ENCODE results near the gene GPC6.

DNA sequence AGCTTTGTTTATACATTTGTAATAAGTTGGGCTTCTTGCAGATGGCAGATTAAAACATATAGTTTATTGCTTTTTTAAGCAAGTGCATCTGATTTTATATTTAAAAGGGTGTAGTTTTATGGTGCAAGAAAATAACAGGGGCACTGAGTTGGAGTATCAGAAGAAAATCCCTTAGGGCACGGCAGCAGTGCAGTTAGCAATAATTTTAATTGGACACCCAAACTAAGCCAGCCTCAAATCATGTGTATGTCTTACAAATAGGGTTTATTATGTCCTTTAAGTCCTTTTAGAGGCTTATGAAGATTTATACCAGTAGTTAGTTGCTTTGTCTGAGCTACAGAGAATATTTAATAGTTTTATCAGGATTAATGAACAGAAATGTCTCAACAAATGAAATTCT lies 57.5 kb downstream of the GPC6 start:
- TF ChIP-seq, protein P1, sequence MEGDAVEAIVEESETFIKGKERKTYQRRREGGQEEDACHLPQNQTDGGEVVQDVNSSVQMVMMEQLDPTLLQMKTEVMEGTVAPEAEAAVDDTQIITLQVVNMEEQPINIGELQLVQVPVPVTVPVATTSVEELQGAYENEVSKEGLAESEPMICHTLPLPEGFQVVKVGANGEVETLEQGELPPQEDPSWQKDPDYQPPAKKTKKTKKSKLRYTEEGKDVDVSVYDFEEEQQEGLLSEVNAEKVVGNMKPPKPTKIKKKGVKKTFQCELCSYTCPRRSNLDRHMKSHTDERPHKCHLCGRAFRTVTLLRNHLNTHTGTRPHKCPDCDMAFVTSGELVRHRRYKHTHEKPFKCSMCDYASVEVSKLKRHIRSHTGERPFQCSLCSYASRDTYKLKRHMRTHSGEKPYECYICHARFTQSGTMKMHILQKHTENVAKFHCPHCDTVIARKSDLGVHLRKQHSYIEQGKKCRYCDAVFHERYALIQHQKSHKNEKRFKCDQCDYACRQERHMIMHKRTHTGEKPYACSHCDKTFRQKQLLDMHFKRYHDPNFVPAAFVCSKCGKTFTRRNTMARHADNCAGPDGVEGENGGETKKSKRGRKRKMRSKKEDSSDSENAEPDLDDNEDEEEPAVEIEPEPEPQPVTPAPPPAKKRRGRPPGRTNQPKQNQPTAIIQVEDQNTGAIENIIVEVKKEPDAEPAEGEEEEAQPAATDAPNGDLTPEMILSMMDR (IDR thresholded peaks at IDR 0.05) = no peak
- TF ChIP-seq EZH2 (IDR thresholded peaks at IDR 0.05; ENCODE audit: borderline replicate concordance, insufficient read depth, low read depth, low read length, poor library complexity, severe bottlenecking) = no peak

Data from B cell (primary cell).